Measurements from ENCODE around the gene MED17. TPM values are rescaled to one million over a fixed set of nuclear protein-coding genes. Genes with fewer than 3 reads are reported as not detected.

MED17 gene, protein sequence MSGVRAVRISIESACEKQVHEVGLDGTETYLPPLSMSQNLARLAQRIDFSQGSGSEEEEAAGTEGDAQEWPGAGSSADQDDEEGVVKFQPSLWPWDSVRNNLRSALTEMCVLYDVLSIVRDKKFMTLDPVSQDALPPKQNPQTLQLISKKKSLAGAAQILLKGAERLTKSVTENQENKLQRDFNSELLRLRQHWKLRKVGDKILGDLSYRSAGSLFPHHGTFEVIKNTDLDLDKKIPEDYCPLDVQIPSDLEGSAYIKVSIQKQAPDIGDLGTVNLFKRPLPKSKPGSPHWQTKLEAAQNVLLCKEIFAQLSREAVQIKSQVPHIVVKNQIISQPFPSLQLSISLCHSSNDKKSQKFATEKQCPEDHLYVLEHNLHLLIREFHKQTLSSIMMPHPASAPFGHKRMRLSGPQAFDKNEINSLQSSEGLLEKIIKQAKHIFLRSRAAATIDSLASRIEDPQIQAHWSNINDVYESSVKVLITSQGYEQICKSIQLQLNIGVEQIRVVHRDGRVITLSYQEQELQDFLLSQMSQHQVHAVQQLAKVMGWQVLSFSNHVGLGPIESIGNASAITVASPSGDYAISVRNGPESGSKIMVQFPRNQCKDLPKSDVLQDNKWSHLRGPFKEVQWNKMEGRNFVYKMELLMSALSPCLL
- 25.8 TPM for polyA plus RNA-seq

DNA sequence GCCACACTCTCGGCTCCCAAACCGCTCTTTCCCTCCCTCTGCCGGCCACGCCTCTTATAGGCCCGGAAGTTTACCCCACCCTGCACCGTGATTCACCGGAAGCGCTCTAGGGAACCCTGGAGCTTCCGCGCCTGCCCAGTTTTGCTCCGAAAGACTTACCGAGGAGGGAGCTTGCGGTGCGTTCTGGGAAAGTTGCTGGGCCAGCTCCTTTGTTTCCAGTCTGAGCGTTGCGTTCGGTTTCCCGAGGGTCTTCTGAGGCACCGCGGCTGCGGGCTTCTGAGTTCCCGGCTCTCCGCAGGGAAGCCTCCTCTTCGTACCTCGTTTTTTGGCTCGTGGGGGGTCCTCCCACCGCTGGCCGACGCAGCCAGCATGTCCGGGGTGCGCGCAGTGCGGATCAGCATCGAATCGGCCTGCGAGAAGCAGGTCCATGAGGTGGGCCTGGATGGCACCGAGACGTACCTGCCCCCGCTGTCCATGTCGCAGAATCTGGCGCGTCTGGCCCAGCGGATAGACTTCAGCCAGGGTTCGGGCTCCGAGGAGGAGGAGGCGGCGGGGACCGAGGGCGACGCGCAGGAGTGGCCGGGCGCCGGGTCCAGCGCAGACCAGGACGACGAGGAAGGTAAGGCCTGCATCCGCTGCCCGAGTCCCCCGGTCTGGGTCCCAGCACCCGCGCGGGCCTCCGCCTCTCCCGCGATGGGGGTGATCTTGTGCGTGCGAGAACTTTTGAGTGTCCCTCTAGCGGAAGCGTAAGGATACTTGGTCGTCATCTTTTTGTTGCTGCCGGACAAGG, at the start of gene MED17:
Gene MED17 (plus strand): TSS at position 138 of the 790 bp plus-strand sequence. CDS start 232 bp downstream, at position 370.
- peaks cover 28 to 32% (median 28%) of the 10 kb centered on the region in 3 donors for H3K4me1 Mint-ChIP-seq
- peaks cover 4% of the 10 kb centered on the region for H3K36me3 Mint-ChIP-seq
- peak within 1 kb of the TSS; percentile 93 to 100 (median 100) for H3K4me3 Mint-ChIP-seq
- no peaks in the 10 kb centered on the region for H3K27me3 Mint-ChIP-seq
- H3K9me3 Mint-ChIP-seq: peaks cover 0 to 2% (median 0%) of the 10 kb centered on the region in 3 donors
- H3K27ac Mint-ChIP-seq: peak within 1 kb of the TSS; percentile 54 to 97 (median 96)

DNA sequence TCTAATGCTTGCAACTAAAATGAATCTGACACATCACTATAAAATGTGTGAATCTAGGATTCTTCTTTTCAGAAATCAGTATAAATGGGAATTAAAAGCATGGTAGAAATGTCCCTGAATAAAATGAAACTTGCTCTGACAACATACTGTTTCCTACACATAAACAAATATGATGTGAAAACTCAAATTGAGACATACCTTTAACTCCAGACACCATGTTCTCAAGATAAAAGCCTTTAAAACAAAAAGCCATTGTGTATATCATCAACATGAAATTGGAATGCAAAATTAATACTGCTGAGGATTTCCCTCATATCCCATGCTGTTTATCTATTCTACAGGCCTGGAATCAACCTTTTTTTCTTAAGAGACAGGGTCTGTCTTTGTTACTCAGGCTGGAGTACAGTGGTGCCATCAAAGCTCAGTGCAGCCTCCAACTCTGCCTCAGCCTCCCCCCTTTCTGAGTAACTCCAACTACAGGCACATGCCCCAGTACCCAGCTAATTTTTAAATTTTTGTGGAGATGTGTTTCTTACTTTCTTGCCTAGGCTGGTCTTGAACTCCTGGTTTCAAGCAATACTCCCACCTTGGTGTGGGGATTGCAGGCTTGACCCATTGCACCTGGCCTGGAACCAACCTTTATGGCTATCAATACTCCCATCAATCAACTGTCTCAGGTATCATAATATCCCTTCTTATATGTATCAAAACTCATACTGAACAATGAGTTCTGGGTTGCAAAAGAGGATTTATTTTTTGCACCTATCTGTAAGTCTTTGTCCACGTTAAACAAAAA, 49.5 kb upstream of the MED17 start:
- peak overlapping the region; percentile 23 to 81 (median 63) for H3K27ac Mint-ChIP-seq
- no peaks in the 10 kb centered on the region for H3K9me3 Mint-ChIP-seq
- H3K4me3 Mint-ChIP-seq: peak overlapping the region in 2 of 4 donors; percentile 5 to 45
- H3K36me3 Mint-ChIP-seq: peaks cover 5% of the 10 kb centered on the region
- peaks cover under 1% of the 10 kb centered on the region for H3K27me3 Mint-ChIP-seq
- H3K4me1 Mint-ChIP-seq: peaks cover 37 to 55% (median 55%) of the 10 kb centered on the region in 3 donors

DNA sequence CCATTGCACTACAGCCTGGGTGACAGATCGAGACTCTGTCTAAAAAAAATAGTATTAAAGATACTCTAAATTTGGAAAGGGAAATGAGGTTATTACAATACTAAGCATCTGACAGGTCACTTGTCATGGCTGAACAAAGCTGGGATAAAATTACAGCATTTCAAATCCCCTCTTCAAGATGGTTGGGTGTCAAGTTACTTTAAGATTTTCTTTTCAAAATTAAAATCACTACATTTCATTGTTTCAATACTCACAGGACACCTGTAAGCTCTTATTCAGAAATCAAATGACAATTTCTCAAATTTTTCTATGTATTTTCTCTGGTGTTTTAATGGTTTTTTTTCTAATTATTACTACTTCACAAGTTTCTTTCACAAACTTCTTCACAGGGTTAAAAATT, 48.5 kb upstream of the MED17 start:
- Mint-ChIP-seq H3K4me1 (peaks cover 45 to 63% (median 60%) of the 10 kb centered on the region in 3 donors), H3K27ac (peak overlapping the region; percentile 39 to 96 (median 42)), H3K9me3 (no peaks in the 10 kb centered on the region), H3K36me3 (peaks cover 10% of the 10 kb centered on the region), H3K27me3 (peaks cover 2% of the 10 kb centered on the region), H3K4me3 (no peak overlapping the region)

DNA sequence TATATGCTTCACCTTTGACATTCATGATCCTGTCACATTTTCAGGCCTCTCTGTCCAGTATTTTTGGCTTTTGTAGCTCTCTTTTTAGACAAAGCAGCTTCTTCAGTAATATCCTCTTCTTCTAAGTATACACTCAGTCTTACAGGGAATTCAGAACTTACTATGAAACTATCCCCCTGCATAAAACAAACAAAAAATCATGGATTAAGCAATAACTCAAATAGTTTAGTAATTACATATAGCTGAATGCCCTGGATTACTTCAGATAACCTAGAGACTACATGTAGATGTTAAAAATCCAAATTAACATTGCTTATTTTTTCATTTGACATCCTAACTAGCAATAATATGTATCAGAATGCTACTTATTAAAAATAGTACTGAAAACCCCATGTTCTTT, 48.0 kb upstream of the MED17 start:
- Mint-ChIP-seq H3K9me3 (no peaks in the 10 kb centered on the region), H3K27ac (peak overlapping the region in 2 of 3 donors; percentile 85 to 96), H3K4me3 (no peak overlapping the region), H3K4me1 (peaks cover 45 to 64% (median 62%) of the 10 kb centered on the region in 3 donors), H3K36me3 (peaks cover 10% of the 10 kb centered on the region), H3K27me3 (peaks cover 2% of the 10 kb centered on the region)

DNA sequence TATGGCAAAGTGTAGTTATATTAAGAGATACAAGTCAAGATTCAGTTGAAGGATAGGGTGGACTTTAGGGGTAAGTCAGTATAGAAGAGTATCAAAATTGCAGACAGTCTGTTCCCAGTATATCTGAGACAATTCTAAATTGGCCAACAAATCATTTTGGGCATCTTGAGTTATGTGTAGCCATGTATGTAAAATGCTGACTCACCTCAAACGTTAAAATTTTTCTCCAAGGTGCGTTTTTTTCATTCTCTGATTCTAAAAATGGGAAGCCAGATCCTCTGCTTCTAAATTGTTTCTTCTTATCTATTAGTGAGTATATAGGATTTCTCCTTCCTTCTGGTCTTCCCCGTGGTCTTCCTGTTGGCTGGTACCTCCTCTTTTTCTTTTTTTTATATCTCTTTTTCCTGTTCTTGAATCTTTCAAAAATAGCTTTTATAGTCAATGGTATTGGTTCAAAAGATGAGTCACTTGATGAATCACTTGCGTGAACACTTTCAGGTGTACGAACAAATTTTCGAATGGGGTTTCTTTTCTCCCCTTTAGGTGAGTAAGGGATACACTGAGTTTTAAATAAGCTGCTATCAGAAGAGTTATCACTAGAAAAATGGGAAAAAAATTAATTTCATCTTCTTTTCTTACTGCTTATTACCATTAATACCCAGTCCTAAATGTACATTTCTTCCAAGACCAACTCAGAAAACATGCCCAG, 46.0 kb upstream of the MED17 start:
- peaks cover 49 to 66% (median 62%) of the 10 kb centered on the region in 3 donors for H3K4me1 Mint-ChIP-seq
- peaks cover 8% of the 10 kb centered on the region for H3K36me3 Mint-ChIP-seq
- peaks cover 2% of the 10 kb centered on the region for H3K27me3 Mint-ChIP-seq
- peak overlapping the region; percentile 74 to 96 (median 75) for H3K27ac Mint-ChIP-seq
- H3K9me3 Mint-ChIP-seq: no peaks in the 10 kb centered on the region
- H3K4me3 Mint-ChIP-seq: peak overlapping the region; percentile 82 to 100 (median 98)

DNA sequence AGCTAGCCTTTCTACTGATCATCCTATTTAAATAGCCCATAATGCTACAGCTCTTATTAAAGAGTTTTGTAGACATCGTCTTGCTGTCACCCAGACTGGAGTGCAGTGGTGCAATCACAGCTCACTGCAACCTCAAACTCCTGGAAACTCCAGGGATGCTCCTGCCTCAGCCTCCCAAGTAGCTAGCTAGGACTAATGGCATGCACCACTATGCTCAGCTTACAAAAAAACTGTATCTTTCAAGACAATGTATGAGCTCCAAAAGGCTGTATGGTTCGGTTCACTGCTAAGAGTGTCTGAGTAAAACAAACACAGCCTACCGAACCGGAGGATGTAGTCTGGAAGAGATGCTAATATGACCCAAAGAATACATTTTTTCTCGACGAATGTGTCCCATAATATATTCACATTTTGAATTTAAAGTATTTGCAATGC, 45.4 kb upstream of the MED17 start:
- peaks cover 8% of the 10 kb centered on the region for H3K36me3 Mint-ChIP-seq

DNA sequence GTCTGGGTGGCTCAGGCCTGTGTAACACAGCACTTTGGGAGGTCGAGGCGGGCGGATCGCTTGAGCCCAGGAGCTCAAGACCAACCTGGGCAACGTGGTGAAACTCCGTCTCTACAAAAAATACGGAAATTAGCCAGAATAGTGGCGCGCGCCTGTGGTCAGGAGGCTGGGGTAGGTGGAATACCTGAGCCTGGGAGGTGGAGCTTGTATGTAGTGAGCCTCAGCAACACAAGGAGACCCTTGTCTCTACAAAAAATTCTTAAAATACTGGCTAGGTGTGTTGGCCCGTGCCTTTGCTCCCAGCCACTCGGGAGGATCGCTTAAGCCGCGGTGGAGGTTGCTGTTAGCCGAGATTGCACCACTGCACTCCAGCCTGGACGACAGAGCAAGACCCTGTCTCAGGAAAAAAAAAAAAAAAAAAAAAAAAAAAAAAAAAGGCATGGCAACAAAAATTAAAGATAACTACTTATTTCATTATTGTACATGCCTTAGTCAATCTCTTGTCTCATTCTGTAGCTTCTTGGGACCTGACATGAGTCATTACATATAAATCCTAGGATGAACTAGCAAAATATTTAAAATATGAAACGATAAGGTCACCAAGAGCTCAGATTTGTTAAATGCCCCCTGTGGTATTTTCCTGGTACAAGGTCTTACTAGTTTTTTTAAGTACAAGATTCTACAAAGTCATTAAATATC, 43.9 kb upstream of the MED17 start:
- H3K27ac Mint-ChIP-seq: peak overlapping the region; percentile 96 to 100 (median 100)
- no peaks in the 10 kb centered on the region for H3K9me3 Mint-ChIP-seq
- peaks cover 43 to 53% (median 49%) of the 10 kb centered on the region in 3 donors for H3K4me1 Mint-ChIP-seq
- peaks cover 2% of the 10 kb centered on the region for H3K27me3 Mint-ChIP-seq
- peak overlapping the region; percentile 97 to 100 (median 100) for H3K4me3 Mint-ChIP-seq
- H3K36me3 Mint-ChIP-seq: peaks cover 8% of the 10 kb centered on the region

More for the DNA sequence above, 45.4 kb upstream of the MED17 start:
- peaks cover 2% of the 10 kb centered on the region for H3K27me3 Mint-ChIP-seq
- H3K27ac Mint-ChIP-seq: peak overlapping the region; percentile 75 to 100 (median 96)
- peaks cover 49 to 61% (median 58%) of the 10 kb centered on the region in 3 donors for H3K4me1 Mint-ChIP-seq
- no peaks in the 10 kb centered on the region for H3K9me3 Mint-ChIP-seq
- H3K4me3 Mint-ChIP-seq: peak overlapping the region; percentile 97 to 100 (median 100)

DNA sequence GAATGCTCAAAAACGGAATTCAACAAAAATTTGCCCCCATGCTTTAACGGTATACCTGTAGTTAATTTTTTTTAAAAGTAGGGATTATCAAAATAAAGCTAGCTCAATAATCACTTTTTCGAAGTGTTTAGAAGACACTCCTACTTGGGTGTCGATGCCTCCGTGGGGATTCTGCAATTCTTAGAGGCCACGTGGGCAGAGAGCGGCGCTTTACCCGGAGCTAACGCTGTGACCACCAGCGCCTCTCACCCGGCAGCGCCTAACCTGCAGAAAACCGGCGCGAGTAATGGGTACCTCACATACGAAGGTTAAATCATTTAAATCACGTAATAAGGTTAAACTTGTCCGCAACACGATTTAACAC, 43.4 kb upstream of the MED17 start:
- Mint-ChIP-seq H3K36me3 (peaks cover 8% of the 10 kb centered on the region), H3K4me1 (peaks cover 43 to 52% (median 48%) of the 10 kb centered on the region in 3 donors), H3K27me3 (peaks cover 2% of the 10 kb centered on the region), H3K27ac (peak overlapping the region; percentile 96 to 100 (median 100)), H3K9me3 (no peaks in the 10 kb centered on the region), H3K4me3 (peak overlapping the region; percentile 97 to 100 (median 100))

DNA sequence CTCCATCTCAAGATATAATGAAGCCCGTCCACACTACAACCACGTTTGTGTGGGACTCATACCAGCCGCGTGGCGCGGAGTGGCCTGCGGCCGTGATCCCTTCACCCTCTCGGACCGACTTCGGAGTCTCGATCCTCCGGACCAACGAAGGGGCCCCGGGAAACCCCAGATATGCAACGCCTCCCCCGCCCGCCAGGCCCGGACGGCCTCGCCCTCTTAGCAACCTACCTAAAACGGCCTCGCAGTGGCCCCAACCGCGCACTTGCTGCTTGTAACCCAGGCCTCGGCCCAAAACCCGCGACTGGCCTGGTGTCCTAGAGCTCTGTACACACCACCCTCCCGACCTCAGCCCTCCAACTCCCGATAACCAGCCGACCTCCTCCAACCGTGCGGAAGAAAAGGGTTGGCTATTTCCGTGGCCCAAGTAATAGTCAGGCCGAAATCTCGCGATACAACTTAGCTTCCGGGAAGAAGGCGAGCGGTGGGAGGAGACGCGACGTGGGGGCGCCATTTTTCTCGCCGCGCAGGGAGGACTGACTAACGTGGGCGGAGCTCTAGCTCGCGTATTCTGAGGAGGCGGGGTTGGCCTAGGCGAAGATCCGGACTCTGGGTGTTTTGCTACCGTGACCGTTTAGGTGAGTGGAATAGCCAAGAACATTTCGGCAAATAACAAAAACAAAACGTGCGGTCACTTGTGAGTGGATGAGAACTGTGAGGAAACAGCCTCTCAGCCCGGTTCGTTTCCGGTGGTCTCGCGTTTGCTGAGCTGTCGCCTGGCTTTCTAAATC, 42.8 kb upstream of the MED17 start, which contains the start of the genes C11orf54 and TAF1D:
Gene C11orf54 (plus strand): TSS at position 579 of the 788 bp plus-strand sequence. CDS start 5,722 bp downstream, outside the sequence.
Gene TAF1D (minus strand): TSS at position 402 of the 788 bp plus-strand sequence. CDS start 2,191 bp downstream, outside the sequence.
- H3K36me3 Mint-ChIP-seq: peaks cover 8% of the 10 kb centered on the region
- peaks cover 2% of the 10 kb centered on the region for H3K27me3 Mint-ChIP-seq
- H3K27ac Mint-ChIP-seq: peak within 1 kb of the TSS; percentile 96 to 100 (median 100)
- H3K9me3 Mint-ChIP-seq: no peaks in the 10 kb centered on the region
- H3K4me3 Mint-ChIP-seq: peak within 1 kb of the TSS; percentile 97 to 100 (median 100)
- peaks cover 40 to 50% (median 47%) of the 10 kb centered on the region in 3 donors for H3K4me1 Mint-ChIP-seq

DNA sequence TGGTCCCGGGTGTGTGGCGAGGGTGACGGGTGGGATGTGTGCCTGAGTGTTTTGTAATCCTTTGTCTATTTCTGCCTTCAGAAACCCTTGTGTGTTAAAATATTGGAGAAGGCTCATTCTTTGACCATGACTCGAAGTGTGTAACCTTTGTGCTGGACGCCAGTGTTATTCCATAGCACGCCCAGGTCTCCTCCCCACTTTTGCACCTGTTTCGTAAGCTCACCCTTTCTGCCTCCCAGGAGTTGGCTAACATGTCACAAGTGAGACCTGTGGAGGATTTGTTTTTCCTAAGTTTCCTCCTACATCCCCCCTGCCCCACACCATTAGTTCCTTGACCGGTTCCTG, 42.2 kb upstream of the MED17 start:
- H3K27ac Mint-ChIP-seq: peak overlapping the region; percentile 96 to 100 (median 100)
- H3K4me3 Mint-ChIP-seq: peak overlapping the region; percentile 97 to 100 (median 100)
- peaks cover 2% of the 10 kb centered on the region for H3K27me3 Mint-ChIP-seq
- H3K4me1 Mint-ChIP-seq: peaks cover 34 to 49% (median 48%) of the 10 kb centered on the region in 3 donors
- peaks cover 8% of the 10 kb centered on the region for H3K36me3 Mint-ChIP-seq
- no peaks in the 10 kb centered on the region for H3K9me3 Mint-ChIP-seq

DNA sequence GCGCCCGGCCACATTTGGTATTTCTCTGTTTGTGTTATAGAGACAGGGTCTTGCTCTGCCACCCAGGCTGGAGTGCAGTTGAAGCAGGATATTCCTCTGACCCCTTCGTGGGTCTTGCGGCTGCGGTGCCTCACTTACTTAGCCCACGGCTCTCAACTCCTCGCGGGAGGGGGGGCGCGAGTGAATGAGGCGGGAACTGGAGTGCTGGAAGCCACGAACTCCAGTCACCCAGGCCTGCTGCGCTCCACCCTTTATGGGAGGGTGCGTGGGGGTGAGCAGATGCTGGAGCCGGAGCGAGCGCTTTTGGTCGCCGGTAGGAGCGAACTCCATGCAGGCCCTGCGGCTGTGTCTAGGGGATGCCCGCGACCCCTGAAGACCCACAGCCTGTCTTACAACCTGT, 40.8 kb upstream of the MED17 start:
- Mint-ChIP-seq H3K9me3 (no peaks in the 10 kb centered on the region), H3K4me3 (peak overlapping the region; percentile 30 to 100 (median 98)), H3K4me1 (peaks cover 20 to 36% (median 35%) of the 10 kb centered on the region in 3 donors), H3K36me3 (peaks cover 8% of the 10 kb centered on the region), H3K27ac (peak overlapping the region in 2 of 3 donors; percentile 43 to 96), H3K27me3 (peaks cover 2% of the 10 kb centered on the region)

DNA sequence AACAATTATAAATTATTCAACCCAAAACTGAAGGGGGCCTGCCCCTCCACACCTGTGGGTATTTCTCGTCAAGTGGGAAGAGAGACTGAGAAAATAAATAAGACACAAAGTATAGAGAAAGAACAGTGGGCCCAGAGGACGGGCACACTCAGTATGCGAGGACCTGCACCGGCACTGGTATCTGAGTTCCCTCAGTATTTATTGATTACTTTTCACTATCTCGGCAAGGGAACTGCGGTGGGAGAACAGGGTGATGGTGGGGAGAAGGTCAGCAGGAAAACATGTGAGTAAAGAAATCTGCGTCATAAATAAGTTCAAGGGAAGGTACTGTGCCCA, 39.4 kb upstream of the MED17 start:
- Mint-ChIP-seq H3K36me3 (peaks cover 5% of the 10 kb centered on the region), H3K27me3 (peaks cover 1% of the 10 kb centered on the region), H3K9me3 (no peaks in the 10 kb centered on the region), H3K27ac (no peak overlapping the region), H3K4me1 (peaks cover 8 to 23% (median 21%) of the 10 kb centered on the region in 3 donors), H3K4me3 (peak overlapping the region in 1 of 4 donors; percentile 39)

All from IgD-negative memory B cell (primary cell).